Osteoblast (primary cell): ENCODE data around the gene LCE2B. TPM values are rescaled to one million over a fixed set of nuclear protein-coding genes. Genes with fewer than 3 reads are reported as not detected.

Experiments used
- DNase-seq: peaks from one replicate; pipeline ENCODE4 v3.0.0; 2011; ENCODE audit warnings: low spot score, mixed read lengths; ENCODE audit not compliant: insufficient read length; ENCODE audit errors: missing footprints
- H2AFZ ChIP-seq: 2 replicates; pipeline ENCODE4 v1.6.0; 2011; ENCODE audit warnings: mild to moderate bottlenecking, low read length
- H3K27ac ChIP-seq: 2 replicates; pipeline ENCODE4 v1.5.1; 2011; ENCODE audit warnings: mild to moderate bottlenecking, low read depth, low read length, moderate library complexity
- H3K27me3 ChIP-seq: 2 replicates; pipeline ENCODE4 v1.6.0; 2012; ENCODE audit warnings: mild to moderate bottlenecking, control low read depth, inconsistent platforms, low read length, moderate library complexity; ENCODE audit not compliant: insufficient read depth
- H3K36me3 ChIP-seq: 2 replicates; pipeline ENCODE4 v1.5.1; 2011; ENCODE audit warnings: mild to moderate bottlenecking, low read length, control low read depth, moderate library complexity; ENCODE audit not compliant: insufficient read depth
- H3K4me1 ChIP-seq: 2 replicates; pipeline ENCODE4 v1.5.1; 2011; ENCODE audit warnings: mild to moderate bottlenecking, low read length, control low read depth, moderate library complexity; ENCODE audit not compliant: insufficient read depth
- H3K4me2 ChIP-seq: 2 replicates; pipeline ENCODE4 v1.6.0; 2011; ENCODE audit warnings: mild to moderate bottlenecking, low read length; ENCODE audit not compliant: insufficient read depth
- H3K4me3 ChIP-seq: fragments of 200-600 bp; sonication (generic); 3 replicates; pipeline ENCODE4 v1.5.1; 2012; ENCODE audit warnings: mild to moderate bottlenecking, low read length, inconsistent platforms; ENCODE audit not compliant: insufficient read depth
- H3K79me2 ChIP-seq: 2 replicates; pipeline ENCODE4 v1.6.0; 2012; ENCODE audit warnings: mild to moderate bottlenecking, low read length, control low read depth, inconsistent platforms; ENCODE audit not compliant: insufficient read depth
- H3K9me3 ChIP-seq: 2 replicates; pipeline ENCODE4 v1.5.1; 2011; ENCODE audit warnings: low read depth, low read length, control low read depth
- H4K20me1 ChIP-seq: 2 replicates; pipeline ENCODE4 v1.6.0; 2012; ENCODE audit warnings: mild to moderate bottlenecking, low read length, control low read depth; ENCODE audit not compliant: insufficient read depth
- CTCF ChIP-seq: IDR thresholded peaks from 2 replicates; pipeline ENCODE4 v1.5.1; 2011; ENCODE audit warnings: mild to moderate bottlenecking, low read depth, low read length, moderate library complexity; ENCODE audit errors: extremely low read depth
- total RNA-seq: library from RNA; depleted of rRNA; stranded (reverse); fragments of >200 nt; gene quantifications from 2 replicates; pipeline ENCODE4 v1.2.3, GENCODE V29; 2012

LCE2B gene
- total RNA-seq, 1 donor: not detected

DNA sequence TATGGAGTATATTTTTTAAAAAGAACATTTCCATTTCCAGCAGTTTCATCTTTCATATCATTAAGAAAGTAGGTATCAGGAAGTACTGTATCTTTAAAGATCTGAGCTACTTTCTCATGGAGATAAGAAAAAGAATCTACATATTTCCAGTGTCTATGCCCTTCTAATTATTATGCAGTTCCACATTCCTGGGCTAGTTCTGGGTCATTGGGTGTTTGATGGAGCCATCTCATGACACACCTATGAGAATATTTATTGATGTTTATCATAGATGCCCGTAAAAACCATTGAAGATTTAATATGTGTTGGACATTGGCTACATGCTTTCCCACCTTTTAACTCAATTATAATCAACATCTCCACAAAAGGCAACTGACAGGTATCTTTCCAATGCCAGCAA is 43.1 kb downstream of the LCE2B start:
- H3K79me2 ChIP-seq: no peaks in the 10 kb centered on the region
- TF ChIP-seq CTCF: no peak
- H2AFZ ChIP-seq: no peak overlapping the region
- no peak overlapping the region for H3K4me2 ChIP-seq
- no peak for DNase-seq
- no peaks in the 10 kb centered on the region for H4K20me1 ChIP-seq
- no peaks in the 10 kb centered on the region for H3K36me3 ChIP-seq
- H3K9me3 ChIP-seq: no peaks in the 10 kb centered on the region
- no peaks in the 10 kb centered on the region for H3K4me1 ChIP-seq
- H3K4me3 ChIP-seq: no peak overlapping the region
- no peak overlapping the region for H3K27ac ChIP-seq
- no peaks in the 10 kb centered on the region for H3K27me3 ChIP-seq

- Histone ChIP-seq H3K27me3 (no peaks in the 10 kb centered on the region), H4K20me1 (no peaks in the 10 kb centered on the region), H2AFZ (no peak overlapping the region), H3K4me3 (no peak overlapping the region), H3K4me2 (no peak overlapping the region), H3K9me3 (no peaks in the 10 kb centered on the region), H3K27ac (no peak overlapping the region), H3K4me1 (no peaks in the 10 kb centered on the region), H3K79me2 (no peaks in the 10 kb centered on the region), H3K36me3 (no peaks in the 10 kb centered on the region)
- no peak for TF ChIP-seq CTCF
- no peak for DNase-seq
Observed at GRCh38 chr1:152735648-152736047, 49.7 kb downstream of the LCE2B start.

Other genes with a start within 250 kb of the LCE2B start
- gene LCE5A, start 175.3 kb upstream of the LCE2B start, total RNA-seq: not detected in 2 replicates
- gene CRCT1, start 171.6 kb upstream of the LCE2B start, total RNA-seq: not detected in 2 replicates
- gene LCE3E, start 119.3 kb upstream of the LCE2B start, total RNA-seq: not detected in 2 replicates
- gene LCE3D, start 105.6 kb upstream of the LCE2B start, total RNA-seq: not detected in 2 replicates
- gene LCE3C, start 85.9 kb upstream of the LCE2B start, total RNA-seq: not detected in 2 replicates
- gene LCE3B, start 72.3 kb upstream of the LCE2B start, total RNA-seq: not detected in 2 replicates
- gene LCE3A, start 63.0 kb upstream of the LCE2B start, total RNA-seq: not detected in 2 replicates
- not detected in 2 replicates for gene LCE2D, start 22.7 kb upstream of the LCE2B start, total RNA-seq
- gene LCE2C, start 10.8 kb upstream of the LCE2B start, total RNA-seq: not detected in 2 replicates
- not detected in 2 replicates for gene LCE2A, start 12.2 kb downstream of the LCE2B start, total RNA-seq
- not detected in 2 replicates for gene LCE4A, start 22.0 kb downstream of the LCE2B start, total RNA-seq
- gene KPRP, start 71.9 kb downstream of the LCE2B start, total RNA-seq: not detected in 2 replicates
- not detected in 2 replicates for gene LCE1F, start 89.0 kb downstream of the LCE2B start, total RNA-seq
- gene LCE1E, start 100.1 kb downstream of the LCE2B start, total RNA-seq: not detected in 2 replicates
- gene LCE1D, start 110.6 kb downstream of the LCE2B start, total RNA-seq: not detected in 2 replicates
- gene LCE1C, start 120.5 kb downstream of the LCE2B start, total RNA-seq: not detected in 2 replicates
- not detected in 2 replicates for gene LCE1B, start 125.8 kb downstream of the LCE2B start, total RNA-seq
- not detected in 2 replicates for gene LCE1A, start 141.3 kb downstream of the LCE2B start, total RNA-seq
- not detected in 2 replicates for gene LCE6A, start 156.7 kb downstream of the LCE2B start, total RNA-seq
- gene LCE7A, start 173.9 kb downstream of the LCE2B start, total RNA-seq: not detected in 2 replicates
- gene SMCP, start 192.2 kb downstream of the LCE2B start, total RNA-seq: not detected in 2 replicates
- not detected in 2 replicates for gene IVL, start 222.4 kb downstream of the LCE2B start, total RNA-seq